Measurements from ENCODE around the gene ZNF175. TPM values are rescaled to one million over a fixed set of nuclear protein-coding genes. Genes with fewer than 3 reads are reported as not detected.
"Not testable (repeated sequence)": the region's sequence is repeated elsewhere in the genome, so short reads cannot be mapped to it uniquely, and the experiment has no call there.

ZNF175 gene
- total RNA-seq, 1 donor from 2014 or later = 15.1 TPM

- no peak overlapping the region for H3K9ac ChIP-seq (ENCODE audit: low read length)
- H3K4me3 ChIP-seq (ENCODE audit: insufficient read depth, low read depth, low read length) = no peak overlapping the region
- FAIRE-seq (no peak), DNase-seq (ENCODE audit: low read depth) (no peak)
- H3K36me3 ChIP-seq (ENCODE audit: insufficient read depth, low read length) = no peaks in the 10 kb centered on the region
- Mint-ChIP-seq H3K9me3 (ENCODE audit: unreplicated experiment) (peaks cover 17% of the 10 kb centered on the region), H3K36me3 (ENCODE audit: low read depth, unreplicated experiment) (no peaks in the 10 kb centered on the region), H3K27me3 (ENCODE audit: low read depth, unreplicated experiment) (peaks cover 4% of the 10 kb centered on the region), H3K4me3 (ENCODE audit: unreplicated experiment) (no peak overlapping the region), H3K27ac (ENCODE audit: unreplicated experiment) (no peak overlapping the region), H3K4me1 (ENCODE audit: low read depth, unreplicated experiment) (no peaks in the 10 kb centered on the region)
- no peaks in the 10 kb centered on the region for H3K79me2 ChIP-seq (ENCODE audit: insufficient read depth, low read length)
- no peaks in the 10 kb centered on the region for H3K27me3 ChIP-seq (ENCODE audit: insufficient read depth, low read length)
- peaks cover 6% of the 10 kb centered on the region for H3K9me3 ChIP-seq (ENCODE audit: insufficient read depth, low read depth, low read length)
- H3K27ac ChIP-seq (ENCODE audit: low read depth, low read length) = no peak overlapping the region
- TF ChIP-seq CTCF (IDR thresholded peaks at IDR 0.05; ENCODE audit: insufficient read depth, low read depth, low read length) (no peak), EZH2 (IDR thresholded peaks at IDR 0.05; ENCODE audit: insufficient read depth, low read length) (no peak)
- H3K4me2 ChIP-seq (ENCODE audit: low read length) = no peak overlapping the region
- H2AFZ ChIP-seq (ENCODE audit: low read depth, low read length) = no peak overlapping the region
- H4K20me1 ChIP-seq (ENCODE audit: insufficient read depth, low read length) = no peaks in the 10 kb centered on the region
- no peaks in the 10 kb centered on the region for H3K4me1 ChIP-seq (ENCODE audit: insufficient read depth, low read length)
These were observed 57.3 kb downstream of the ZNF175 start for GRCh38 chr19:51628153-51628939.

GRCh38 chr19:51630315-51630714 is 59.2 kb downstream of the ZNF175 start, which contains the start of gene SIGLEC5:
TSS of gene SIGLEC5 (minus strand) at chr19:51630401. CDS start at chr19:51630335, 66 bp downstream.
- H3K79me2 ChIP-seq (ENCODE audit: insufficient read depth, low read length); H3K4me2 ChIP-seq (ENCODE audit: low read length); H3K4me1 Mint-ChIP-seq (ENCODE audit: low read depth, unreplicated experiment); H2AFZ ChIP-seq (ENCODE audit: low read depth, low read length); H3K27me3 ChIP-seq (ENCODE audit: insufficient read depth, low read length); H3K27ac ChIP-seq (ENCODE audit: low read depth, low read length); H3K9me3 ChIP-seq (ENCODE audit: insufficient read depth, low read depth, low read length); DNase-seq (ENCODE audit: low read depth); H3K4me3 Mint-ChIP-seq (ENCODE audit: unreplicated experiment); H3K36me3 Mint-ChIP-seq (ENCODE audit: low read depth, unreplicated experiment); FAIRE-seq; H3K4me3 ChIP-seq (ENCODE audit: insufficient read depth, low read depth, low read length); H4K20me1 ChIP-seq (ENCODE audit: insufficient read depth, low read length); H3K9ac ChIP-seq (ENCODE audit: low read length); H3K27me3 Mint-ChIP-seq (ENCODE audit: low read depth, unreplicated experiment); H3K27ac Mint-ChIP-seq (ENCODE audit: unreplicated experiment); H3K36me3 ChIP-seq (ENCODE audit: insufficient read depth, low read length); H3K4me1 ChIP-seq (ENCODE audit: insufficient read depth, low read length): not testable (repeated sequence)
- peaks cover 15% of the 10 kb centered on the region for H3K9me3 Mint-ChIP-seq (ENCODE audit: unreplicated experiment)

- Mint-ChIP-seq H3K9me3 (ENCODE audit: unreplicated experiment) (peaks cover 8% of the 10 kb centered on the region), H3K27me3 (ENCODE audit: low read depth, unreplicated experiment) (no peaks in the 10 kb centered on the region), H3K27ac (ENCODE audit: unreplicated experiment) (no peak overlapping the region), H3K4me3 (ENCODE audit: unreplicated experiment) (no peak overlapping the region), H3K4me1 (ENCODE audit: low read depth, unreplicated experiment) (no peaks in the 10 kb centered on the region), H3K36me3 (ENCODE audit: low read depth, unreplicated experiment) (no peaks in the 10 kb centered on the region)
- no peaks in the 10 kb centered on the region for H3K4me1 ChIP-seq (ENCODE audit: insufficient read depth, low read length)
- no peak for DNase-seq (ENCODE audit: low read depth)
- no peak overlapping the region for H3K9ac ChIP-seq (ENCODE audit: low read length)
- no peaks in the 10 kb centered on the region for H4K20me1 ChIP-seq (ENCODE audit: insufficient read depth, low read length)
- H3K27me3 ChIP-seq (ENCODE audit: insufficient read depth, low read length) = no peaks in the 10 kb centered on the region
- no peak overlapping the region for H3K4me2 ChIP-seq (ENCODE audit: low read length)
- no peak overlapping the region for H2AFZ ChIP-seq (ENCODE audit: low read depth, low read length)
- H3K36me3 ChIP-seq (ENCODE audit: insufficient read depth, low read length) = no peaks in the 10 kb centered on the region
- peaks cover 8% of the 10 kb centered on the region for H3K9me3 ChIP-seq (ENCODE audit: insufficient read depth, low read depth, low read length)
- no peak for FAIRE-seq
- no peaks in the 10 kb centered on the region for H3K79me2 ChIP-seq (ENCODE audit: insufficient read depth, low read length)
- no peak for TF ChIP-seq EZH2 (IDR thresholded peaks at IDR 0.05; ENCODE audit: insufficient read depth, low read length)
- TF ChIP-seq CTCF (IDR thresholded peaks at IDR 0.05; ENCODE audit: insufficient read depth, low read depth, low read length) = no peak
- H3K4me3 ChIP-seq (ENCODE audit: insufficient read depth, low read depth, low read length) = no peak overlapping the region
- no peak overlapping the region for H3K27ac ChIP-seq (ENCODE audit: low read depth, low read length)
These were observed 61.0 kb downstream of the ZNF175 start for GRCh38 chr19:51632126-51632525.
